MCF 10A (cell line): ENCODE data around the gene ERMP1. TPM values are rescaled to one million over a fixed set of nuclear protein-coding genes. Genes with fewer than 3 reads are reported as not detected.
"Not testable (repeated sequence)": the region's sequence is repeated elsewhere in the genome, so short reads cannot be mapped to it uniquely, and the experiment has no call there.

ENCODE experiments used
- Bru-seq: library from RNA; stranded (reverse); fragments of 400-500 nt; gene quantifications from one replicate; lab custom pipeline; 2021; lab: Mats Ljungman, UMichigan
- BruChase-seq, 2 experiments: library from RNA; stranded (reverse); fragments of 400-500 nt; gene quantifications; one replicate each; lab custom pipeline; 2021; lab: Mats Ljungman, UMichigan
- BruUV-seq: library from RNA; stranded (reverse); fragments of 400-500 nt; replicated peaks from 2 replicates; lab custom pipeline; 2021; lab: Mats Ljungman, UMichigan
- CTCF ChIA-PET: fragments of 300-600 bp; sonication (Branson Sonifier 250); formaldehyde crosslinking; extraction: SDS; loops from one replicate; lab custom pipeline; 2021; ENCODE audit warnings: antibody characterized with exemption, inconsistent platforms; lab: Yijun Ruan, JAX
- POLR2A ChIA-PET: fragments of 300-600, 350-650 bp; sonication (Branson Sonifier 250); formaldehyde crosslinking; extraction: SDS; loops from one replicate; lab custom pipeline; 2020; ENCODE audit warnings: antibody characterized with exemption, inconsistent platforms; lab: Yijun Ruan, JAX
- DNase-seq: peaks from one replicate; pipeline ENCODE4 v3.0.0-alpha.2; 2018; ENCODE audit not compliant: unreplicated experiment
- H3K27ac Mint-ChIP-seq: one replicate; pipeline ENCODE4 v1.8.0; 2022; ENCODE audit warnings: mild to moderate bottlenecking, low read depth, mixed read lengths; ENCODE audit not compliant: unreplicated experiment
- H3K27me3 Mint-ChIP-seq: one replicate; pipeline ENCODE4 v1.8.0; 2022; ENCODE audit warnings: mixed read lengths; ENCODE audit not compliant: insufficient read depth, unreplicated experiment
- H3K36me3 Mint-ChIP-seq: one replicate; pipeline ENCODE4 v1.8.0; 2022; ENCODE audit warnings: mild to moderate bottlenecking, moderate library complexity, mixed read lengths; ENCODE audit not compliant: insufficient read depth, unreplicated experiment
- H3K4me1 Mint-ChIP-seq: one replicate; pipeline ENCODE4 v1.8.0; 2022; ENCODE audit warnings: mixed read lengths; ENCODE audit not compliant: insufficient read depth, unreplicated experiment
- H3K4me3 Mint-ChIP-seq: one replicate; pipeline ENCODE4 v1.8.0; 2022; ENCODE audit warnings: mild to moderate bottlenecking, moderate library complexity, mixed read lengths; ENCODE audit not compliant: unreplicated experiment
- H3K9me3 Mint-ChIP-seq: one replicate; pipeline ENCODE4 v1.8.0; 2022; ENCODE audit warnings: mixed read lengths; ENCODE audit not compliant: unreplicated experiment
- intact Hi-C: fragments of 100-400 bp; cut with micrococcal nuclease; formaldehyde crosslinking; loops from 2 replicates; pipeline ENCODE4 v1.14.1; 2022
- long read RNA-seq: library from polyadenylated mRNA; stranded (forward); transcript quantifications from one replicate; pipeline ENCODE4 v2.0.0, GENCODE V29; 2022
- total RNA-seq: library from RNA; stranded (reverse); gene quantifications from 2 replicates; pipeline ENCODE4 v1.2.3, GENCODE V29; 2022
- TF ChIP-seq, protein P1 (sequence below): fragments of 200-600 bp; IDR thresholded peaks from one replicate; pipeline ENCODE4 v1.8.0; 2022; ENCODE audit warnings: antibody characterized with exemption, mild to moderate bottlenecking; ENCODE audit not compliant: unreplicated experiment

Gene ERMP1, protein sequence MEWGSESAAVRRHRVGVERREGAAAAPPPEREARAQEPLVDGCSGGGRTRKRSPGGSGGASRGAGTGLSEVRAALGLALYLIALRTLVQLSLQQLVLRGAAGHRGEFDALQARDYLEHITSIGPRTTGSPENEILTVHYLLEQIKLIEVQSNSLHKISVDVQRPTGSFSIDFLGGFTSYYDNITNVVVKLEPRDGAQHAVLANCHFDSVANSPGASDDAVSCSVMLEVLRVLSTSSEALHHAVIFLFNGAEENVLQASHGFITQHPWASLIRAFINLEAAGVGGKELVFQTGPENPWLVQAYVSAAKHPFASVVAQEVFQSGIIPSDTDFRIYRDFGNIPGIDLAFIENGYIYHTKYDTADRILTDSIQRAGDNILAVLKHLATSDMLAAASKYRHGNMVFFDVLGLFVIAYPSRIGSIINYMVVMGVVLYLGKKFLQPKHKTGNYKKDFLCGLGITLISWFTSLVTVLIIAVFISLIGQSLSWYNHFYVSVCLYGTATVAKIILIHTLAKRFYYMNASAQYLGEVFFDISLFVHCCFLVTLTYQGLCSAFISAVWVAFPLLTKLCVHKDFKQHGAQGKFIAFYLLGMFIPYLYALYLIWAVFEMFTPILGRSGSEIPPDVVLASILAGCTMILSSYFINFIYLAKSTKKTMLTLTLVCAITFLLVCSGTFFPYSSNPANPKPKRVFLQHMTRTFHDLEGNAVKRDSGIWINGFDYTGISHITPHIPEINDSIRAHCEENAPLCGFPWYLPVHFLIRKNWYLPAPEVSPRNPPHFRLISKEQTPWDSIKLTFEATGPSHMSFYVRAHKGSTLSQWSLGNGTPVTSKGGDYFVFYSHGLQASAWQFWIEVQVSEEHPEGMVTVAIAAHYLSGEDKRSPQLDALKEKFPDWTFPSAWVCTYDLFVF
- 13.6 and 17.2 TPM in 2 replicates for total RNA-seq
- percentile 52 among the genes with signal in this experiment for Bru-seq, nascent RNA
- percentile 58 among the genes with signal in this experiment for BruChase-seq, experiment 1, labeled RNA remaining after a 6-hour chase
- BruChase-seq, experiment 2, labeled RNA remaining after a 2-hour chase, result percentile 57 among the genes with signal in this experiment
- long read RNA-seq, full-length matches to known transcripts, result 42 of 60 reads
- long read RNA-seq, partial matches to known transcripts, result 5 of 60 reads
- long read RNA-seq, other reads (novel, unspliced or antisense), result 13 of 60 reads

DNA sequence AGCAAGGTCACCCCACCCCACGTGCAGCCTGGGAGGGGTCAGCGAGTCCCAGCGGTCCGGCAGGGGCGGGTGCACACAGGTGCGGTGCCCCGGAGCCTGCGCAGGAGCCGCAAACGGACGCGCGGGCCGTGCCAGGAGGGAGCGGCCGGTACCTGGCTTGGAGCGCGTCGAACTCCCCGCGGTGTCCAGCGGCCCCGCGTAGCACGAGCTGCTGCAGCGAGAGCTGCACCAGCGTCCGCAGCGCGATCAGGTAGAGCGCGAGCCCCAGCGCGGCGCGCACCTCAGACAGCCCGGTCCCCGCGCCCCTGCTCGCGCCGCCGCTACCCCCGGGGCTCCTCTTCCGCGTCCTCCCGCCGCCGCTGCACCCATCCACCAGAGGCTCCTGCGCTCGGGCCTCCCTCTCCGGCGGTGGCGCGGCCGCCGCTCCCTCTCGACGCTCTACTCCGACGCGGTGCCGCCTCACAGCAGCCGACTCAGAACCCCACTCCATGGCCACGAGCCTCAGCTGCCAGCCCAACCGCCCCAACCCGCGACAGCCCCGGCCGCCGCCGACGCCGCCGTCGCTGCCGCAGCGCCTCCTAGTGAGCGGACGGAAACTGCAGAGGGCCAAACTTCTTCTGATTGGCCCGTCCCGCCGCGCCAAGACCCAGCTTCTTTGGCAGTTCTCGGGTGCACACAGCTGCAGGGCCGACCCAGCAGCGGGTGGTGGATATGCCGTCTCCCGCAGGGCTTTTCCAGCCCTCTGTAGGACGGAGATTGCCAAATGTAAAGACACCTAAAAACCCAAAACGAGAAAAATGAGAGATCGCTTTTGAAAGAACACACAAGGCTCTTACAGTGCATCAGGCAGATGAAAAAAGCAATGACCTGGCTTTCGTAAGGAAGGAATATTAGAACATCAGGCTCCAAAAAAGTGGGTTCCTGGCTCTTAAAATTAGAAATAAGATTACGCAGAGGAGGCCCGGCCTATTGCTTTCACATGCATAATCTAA is at the start of gene ERMP1:
Gene ERMP1, minus strand, starts transcription at position 580 of the 992 bp plus-strand sequence. Its CDS starts 90 bp downstream, at position 490.
- intact Hi-C loops, result loop anchor here (1.0 to 5.0 kb wide), 2 partner anchors 34 to 44 kb away; no protein-coding TSS in a partner anchor
- H3K27ac Mint-ChIP-seq, result no peak within 1 kb of the TSS
- TF ChIP-seq, protein P1, sequence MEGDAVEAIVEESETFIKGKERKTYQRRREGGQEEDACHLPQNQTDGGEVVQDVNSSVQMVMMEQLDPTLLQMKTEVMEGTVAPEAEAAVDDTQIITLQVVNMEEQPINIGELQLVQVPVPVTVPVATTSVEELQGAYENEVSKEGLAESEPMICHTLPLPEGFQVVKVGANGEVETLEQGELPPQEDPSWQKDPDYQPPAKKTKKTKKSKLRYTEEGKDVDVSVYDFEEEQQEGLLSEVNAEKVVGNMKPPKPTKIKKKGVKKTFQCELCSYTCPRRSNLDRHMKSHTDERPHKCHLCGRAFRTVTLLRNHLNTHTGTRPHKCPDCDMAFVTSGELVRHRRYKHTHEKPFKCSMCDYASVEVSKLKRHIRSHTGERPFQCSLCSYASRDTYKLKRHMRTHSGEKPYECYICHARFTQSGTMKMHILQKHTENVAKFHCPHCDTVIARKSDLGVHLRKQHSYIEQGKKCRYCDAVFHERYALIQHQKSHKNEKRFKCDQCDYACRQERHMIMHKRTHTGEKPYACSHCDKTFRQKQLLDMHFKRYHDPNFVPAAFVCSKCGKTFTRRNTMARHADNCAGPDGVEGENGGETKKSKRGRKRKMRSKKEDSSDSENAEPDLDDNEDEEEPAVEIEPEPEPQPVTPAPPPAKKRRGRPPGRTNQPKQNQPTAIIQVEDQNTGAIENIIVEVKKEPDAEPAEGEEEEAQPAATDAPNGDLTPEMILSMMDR, result peak; percentile 89
- POLR2A ChIA-PET, result interaction anchor here (0.6 to 3.7 kb wide), 17 partner anchors 9 to 926 kb away, joined by 3 to 37 read pairs (median 6); a partner anchor contains a TSS
- peak; percentile 84 for DNase-seq
- no peaks in the 10 kb centered on the region for H3K9me3 Mint-ChIP-seq
- peak within 1 kb of the TSS; percentile 76 for H3K4me3 Mint-ChIP-seq
- no peaks in the 10 kb centered on the region for H3K36me3 Mint-ChIP-seq
- CTCF ChIA-PET, result interaction anchor here (0.6 to 5.2 kb wide), 26 partner anchors 8 to 620 kb away, joined by 3 to 45 read pairs (median 6); a partner anchor contains a TSS
- no peaks in the 10 kb centered on the region for H3K27me3 Mint-ChIP-seq
- BruUV-seq, result no TSS peak
- peaks cover 10% of the 10 kb centered on the region for H3K4me1 Mint-ChIP-seq

DNA sequence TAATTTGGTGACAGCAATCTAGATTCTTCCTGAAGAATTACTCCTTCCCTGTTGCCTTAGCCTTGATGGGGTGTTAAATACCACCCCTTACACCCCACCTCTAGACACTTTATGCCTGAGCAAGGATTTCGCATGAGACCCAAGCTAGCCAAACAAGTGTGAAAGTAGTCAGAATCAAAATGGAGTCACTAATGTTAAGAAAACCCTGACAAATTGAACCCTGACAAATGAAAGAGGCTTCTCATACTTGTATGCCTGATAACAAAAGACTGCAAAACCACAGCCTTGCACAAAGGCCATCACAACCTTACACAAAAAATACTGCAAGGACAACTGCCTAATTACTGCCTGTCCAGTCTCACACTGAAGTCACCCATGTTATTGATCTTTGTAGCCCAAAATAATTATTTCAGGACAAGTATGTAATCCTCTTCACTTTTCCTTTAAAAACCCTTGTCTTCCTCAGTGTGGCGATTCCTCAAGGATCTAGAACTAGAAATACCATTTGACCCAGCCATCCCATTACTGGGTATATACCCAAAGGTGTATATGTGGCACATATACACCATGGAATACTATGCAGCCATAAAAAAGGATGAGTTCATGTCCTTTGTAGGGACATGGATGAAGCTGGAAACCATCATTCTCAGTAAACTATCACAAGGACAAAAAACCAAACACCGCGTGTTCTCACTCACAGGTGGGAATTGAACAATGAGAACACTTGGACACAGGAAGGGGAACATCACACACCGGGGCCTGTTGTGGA is 49.5 kb upstream of the ERMP1 start:
- DNase-seq, intact Hi-C loops, H3K36me3 Mint-ChIP-seq, H3K4me3 Mint-ChIP-seq, H3K27ac Mint-ChIP-seq, H3K27me3 Mint-ChIP-seq, H3K9me3 Mint-ChIP-seq, BruUV-seq, H3K4me1 Mint-ChIP-seq: not testable (repeated sequence)
- ChIA-PET CTCF (interaction anchor here (1.6 to 7.5 kb wide), 2 partner anchors 34 to 171 kb away, joined by 3 to 76 read pairs; no protein-coding TSS in a partner anchor), POLR2A (interaction anchor here (0.7 kb wide), 1 partner anchor 30 kb away, joined by 3 read pairs; no protein-coding TSS in a partner anchor)

DNA sequence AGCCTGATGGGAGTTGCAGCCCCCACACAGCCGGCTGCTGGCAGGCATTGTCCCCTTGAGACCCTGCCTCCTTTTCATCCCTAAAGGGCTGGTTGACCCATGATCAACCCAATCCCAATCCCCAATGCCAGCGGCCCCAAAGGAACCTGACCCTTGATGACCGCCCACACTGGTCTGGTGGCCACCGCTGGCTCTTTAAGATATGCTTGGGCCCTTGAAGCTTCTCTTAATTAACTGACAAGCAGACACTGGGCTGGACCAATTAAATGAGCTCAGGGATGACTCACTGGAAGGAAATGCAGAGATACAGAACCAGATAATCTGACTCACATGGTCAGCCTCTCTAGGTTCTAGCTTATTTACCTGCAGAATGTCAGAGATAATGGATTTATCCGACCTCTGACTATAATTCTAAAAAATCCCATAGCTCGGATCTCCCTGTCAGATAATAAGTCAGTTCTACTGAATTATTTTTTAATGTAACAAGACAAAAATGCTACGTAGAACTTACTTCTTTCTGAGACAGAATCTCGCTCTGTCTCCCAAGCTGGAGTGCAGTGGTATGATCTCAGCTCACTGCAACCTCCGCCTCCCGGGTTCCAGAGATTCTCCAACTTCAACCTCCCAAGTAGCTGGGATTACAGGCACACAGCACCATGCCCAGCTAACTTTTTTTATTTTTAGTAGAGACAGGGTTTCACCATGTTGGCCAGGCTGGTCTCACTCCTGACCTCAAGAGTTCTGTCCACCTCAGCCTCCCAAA is 46.7 kb upstream of the ERMP1 start:
- intact Hi-C loops, result loop anchor here (5.0 kb wide), 1 partner anchor 47 kb away; the partner anchor contains the start of gene ERMP1
- peak overlapping the region; percentile 80 for H3K27ac Mint-ChIP-seq
- TSS peak; percentile 54 for BruUV-seq

More for the DNA sequence above, 46.7 kb upstream of the ERMP1 start:
- H3K36me3 Mint-ChIP-seq, result no peaks in the 10 kb centered on the region
- peak; percentile 85 for DNase-seq
- TF ChIP-seq, protein P1, result no peak
- peaks cover 9% of the 10 kb centered on the region for H3K4me1 Mint-ChIP-seq
- no peaks in the 10 kb centered on the region for H3K27me3 Mint-ChIP-seq
- ChIA-PET CTCF (interaction anchor here (0.6 to 2.5 kb wide), 15 partner anchors 9 to 427 kb away, joined by 3 to 19 read pairs (median 4); partner anchors contain the start of gene ERMP1), POLR2A (interaction anchor here (0.6 to 2.6 kb wide), 20 partner anchors 9 to 533 kb away, joined by 3 to 37 read pairs (median 4); partner anchors contain the start of genes CD274, ERMP1, RANBP6 and UHRF2)
- H3K9me3 Mint-ChIP-seq, result peaks cover 8% of the 10 kb centered on the region
- peak overlapping the region; percentile 58 for H3K4me3 Mint-ChIP-seq
